OCI-LY3 (cell line): ENCODE data around the gene METTL1.

Source experiments
- H2AFZ ChIP-seq: fragments of 200-600, 300-600 bp; shearing (Covaris generic); 2 replicates; pipeline ENCODE4 v1.6.0; 2014; ENCODE audit warnings: antibody characterized with exemption, low read depth, low read length
- H3K27ac ChIP-seq: fragments of 200-600, 300-600 bp; sonication (generic); 2 replicates; pipeline ENCODE4 v1.5.1; 2014; ENCODE audit warnings: mild to moderate bottlenecking, low read length, moderate library complexity, mixed read lengths
- H3K27me3 ChIP-seq: fragments of 200-600, 300-600 bp; sonication (generic); 2 replicates; pipeline ENCODE4 v1.6.1; 2014; ENCODE audit warnings: low read depth, low read length, mixed read lengths
- H3K36me3 ChIP-seq: fragments of 200-600, 300-600 bp; sonication (generic); replicated peaks from 2 replicates; pipeline ENCODE3; 2014; ENCODE audit warnings: low read depth, low read length, mixed read lengths
- H3K4me1 ChIP-seq: fragments of 300-600, 200-600 bp; sonication (generic); 2 replicates; pipeline ENCODE4 v1.6.1; 2014; ENCODE audit warnings: low read length, mixed read lengths
- H3K4me2 ChIP-seq: fragments of 200-600, 300-600 bp; sonication (generic); 2 replicates; pipeline ENCODE4 v1.6.1; 2014; ENCODE audit warnings: low read length, mixed read lengths
- H3K4me3 ChIP-seq: fragments of 300-600, 200-600 bp; sonication (generic); 2 replicates; pipeline ENCODE4 v1.5.1; 2014; ENCODE audit warnings: antibody characterized with exemption, mild to moderate bottlenecking, low read length, moderate library complexity
- H3K79me2 ChIP-seq: fragments of 300-600, 200-600 bp; shearing (Covaris generic); 2 replicates; pipeline ENCODE4 v1.6.1; 2014; ENCODE audit warnings: mild to moderate bottlenecking, low read length, mixed read lengths
- H3K9ac ChIP-seq: fragments of 300-600, 200-600 bp; shearing (Covaris generic); 2 replicates; pipeline ENCODE4 v1.6.0; 2014; ENCODE audit warnings: mild to moderate bottlenecking, low read length, moderate library complexity
- H3K9me3 ChIP-seq: fragments of 200-600, 300-600 bp; shearing (Covaris generic); 2 replicates; pipeline ENCODE4 v1.6.1; 2014; ENCODE audit warnings: low read length, mixed read lengths; ENCODE audit not compliant: insufficient read depth
- H4K20me1 ChIP-seq: fragments of 200-600, 300-600 bp; sonication (generic); 2 replicates; pipeline ENCODE4 v1.6.1; 2016; ENCODE audit warnings: low read length, mixed read lengths; ENCODE audit not compliant: insufficient read depth
- CTCF ChIP-seq: fragments of 200-600, 300-600 bp; sonication (generic); IDR thresholded peaks from 2 replicates; pipeline ENCODE4 v1.5.1; 2014; ENCODE audit warnings: antibody characterized with exemption, low read length, low read depth
- EZH2phosphoT487 ChIP-seq: fragments of 200-600 bp; shearing (Covaris generic); IDR thresholded peaks from 2 replicates; pipeline ENCODE4 v1.6.1; 2018; ENCODE audit warnings: antibody characterized with exemption, mixed run types, low read depth

The METTL1 gene

GRCh38 chr12:57761391-57761998 lies 10.4 kb downstream of the METTL1 start:
- peaks cover 25% of the 10 kb centered on the region for H4K20me1 ChIP-seq
- no peak overlapping the region for H3K27ac ChIP-seq
- peaks cover 10% of the 10 kb centered on the region for H3K4me1 ChIP-seq
- no peak for TF ChIP-seq CTCF
- TF ChIP-seq EZH2phosphoT487: no peak
- H3K4me2 ChIP-seq: no peak overlapping the region
- no peak overlapping the region for H2AFZ ChIP-seq
- H3K9me3 ChIP-seq: no peaks in the 10 kb centered on the region
- H3K79me2 ChIP-seq: peaks cover 27% of the 10 kb centered on the region
- H3K4me3 ChIP-seq: no peak overlapping the region
- H3K9ac ChIP-seq: no peak overlapping the region
- H3K36me3 ChIP-seq: peaks cover 48% of the 10 kb centered on the region
- H3K27me3 ChIP-seq: no peaks in the 10 kb centered on the region

- H3K4me2 ChIP-seq: no peak overlapping the region
- H3K36me3 ChIP-seq: peaks cover 46% of the 10 kb centered on the region
- H2AFZ ChIP-seq: no peak overlapping the region
- H3K27ac ChIP-seq: no peak overlapping the region
- peaks cover 37% of the 10 kb centered on the region for H3K79me2 ChIP-seq
- no peaks in the 10 kb centered on the region for H3K9me3 ChIP-seq
- TF ChIP-seq EZH2phosphoT487 (no peak), CTCF (no peak)
- H3K9ac ChIP-seq: no peak overlapping the region
- H3K27me3 ChIP-seq: no peaks in the 10 kb centered on the region
- peaks cover 25% of the 10 kb centered on the region for H4K20me1 ChIP-seq
- peaks cover 11% of the 10 kb centered on the region for H3K4me1 ChIP-seq
- no peak overlapping the region for H3K4me3 ChIP-seq
Measured at GRCh38 chr12:57760347-57760982, 11.4 kb downstream of the METTL1 start.

GRCh38 chr12:57759360-57759980 lies 12.4 kb downstream of the METTL1 start:
- H3K27me3 ChIP-seq: no peaks in the 10 kb centered on the region

More at GRCh38 chr12:57759360-57759980, 12.4 kb downstream of the METTL1 start:
- H3K27ac ChIP-seq: no peak overlapping the region
- no peak overlapping the region for H3K9ac ChIP-seq
- peaks cover 25% of the 10 kb centered on the region for H4K20me1 ChIP-seq
- peaks cover 46% of the 10 kb centered on the region for H3K36me3 ChIP-seq
- no peak overlapping the region for H3K4me2 ChIP-seq
- no peaks in the 10 kb centered on the region for H3K9me3 ChIP-seq
- TF ChIP-seq CTCF (peak; percentile 63), EZH2phosphoT487 (no peak)
- H2AFZ ChIP-seq: no peak overlapping the region
- H3K4me1 ChIP-seq: peaks cover 9% of the 10 kb centered on the region
- peaks cover 38% of the 10 kb centered on the region for H3K79me2 ChIP-seq
- H3K4me3 ChIP-seq: no peak overlapping the region
